Prostate gland (tissue), 2 donors: ENCODE measurements around the gene SGCD. TPM values are rescaled to one million over a fixed set of nuclear protein-coding genes. Genes with fewer than 3 reads are reported as not detected.

Experiments
- DNase-seq: peaks from one replicate; pipeline ENCODE4 v3.0.0-alpha.2; 2019; ENCODE audit warnings: low spot score
- H3K27ac ChIP-seq, 2 donors: fragments of 200-600 bp; sonication (generic); 2 replicates each; pipeline ENCODE4 v1.5.1; 2017 to 2019
- H3K27me3 ChIP-seq: fragments of 200-600 bp; sonication (generic); replicated peaks from 2 replicates; pipeline ENCODE4 v1.5.1; 2019; ENCODE audit not compliant: insufficient read depth
- H3K36me3 ChIP-seq, 2 donors: fragments of 200-600 bp; sonication (generic); 1 replicate in 1 of 2; 2 replicates in 1 of 2; pipeline versions ENCODE4 v1.5.1 to v1.8.1; 2017 to 2019
- H3K4me1 ChIP-seq: fragments of 200-600 bp; sonication (generic); replicated peaks from 2 replicates; pipeline ENCODE4 v1.5.1; 2019
- H3K4me3 ChIP-seq, 2 donors: fragments of 200-600 bp; sonication (generic); 2 replicates each; pipeline ENCODE4 v1.5.1; 2017 to 2019
- H3K9me3 ChIP-seq: fragments of 200-600 bp; sonication (generic); 2 replicates; pipeline ENCODE4 v1.5.1; 2017
- POLR2A ChIP-seq: fragments of 450-650 bp; IDR thresholded peaks from one replicate; pipeline ENCODE4 v1.6.1; 2016; ENCODE audit warnings: antibody characterized with exemption, mild to moderate bottlenecking
- POLR2AphosphoS5 ChIP-seq: sonication (generic); formaldehyde crosslinking; IDR thresholded peaks from one replicate; pipeline ENCODE4 v1.6.1; 2017; ENCODE audit warnings: antibody characterized with exemption
- WGBS: methylation state at CpG from one replicate; pipeline ENCODE4 v1.1.5; 2018; 5-methylcytosine and 5-hydroxymethylcytosine counted together
- intact Hi-C: fragments of 100-400 bp; cut with DNase I; formaldehyde crosslinking; loops from one replicate; pipeline ENCODE4 v1.14.2; 2022
- total RNA-seq, 2 donors: library from RNA; depleted of rRNA; stranded (reverse); fragments of >200 nt; gene quantifications; one replicate each; pipeline ENCODE4 v1.1.0, GENCODE V29; 2016
- TF ChIP-seq, protein P1 (sequence below), 4 experiments: fragments of 200-600 bp in 2 of 4; fragments of 450-650 bp in 2 of 4; sonication (generic) in 2 of 4; IDR thresholded peaks; 1 replicate in 3 of 4; 2 replicates in 1 of 4; pipeline ENCODE4 v1.5.1; 2016 to 2019; ENCODE audit warnings: antibody characterized with exemption in 4 of 4, mild to moderate bottlenecking in 2 of 4, moderate library complexity in 2 of 4

SGCD gene
- total RNA-seq, 2 donors from 2014 or later = 3.2 to 3.6 TPM

DNA sequence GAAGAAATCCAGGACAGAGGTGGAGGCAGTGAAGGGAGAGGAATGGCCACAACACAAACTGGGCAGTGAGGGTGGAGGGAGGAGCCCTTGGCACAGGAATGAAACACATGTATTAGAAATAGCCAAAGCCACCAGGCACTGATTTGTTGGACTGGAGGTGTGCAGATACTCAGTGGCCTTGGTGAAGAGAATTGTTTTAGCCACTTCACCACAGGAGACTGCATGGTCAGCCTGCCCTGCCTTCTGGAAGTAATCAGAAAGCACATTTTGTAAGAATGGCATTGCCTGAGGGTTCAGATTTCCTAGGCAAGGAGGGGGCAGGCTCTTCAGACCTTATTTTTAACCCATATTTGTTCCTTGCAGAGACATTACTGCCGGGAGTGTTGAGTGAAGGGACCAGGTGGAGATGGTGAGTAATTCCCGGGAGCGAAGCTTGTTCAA is 2.2 kb downstream of the SGCD start:
- 89% methylated on average over 3 of the region's 3 CpGs for WGBS
- H3K27me3 ChIP-seq = no peaks in the 10 kb centered on the region
- H3K4me1 ChIP-seq = no peaks in the 10 kb centered on the region
- TF ChIP-seq, protein P1, sequence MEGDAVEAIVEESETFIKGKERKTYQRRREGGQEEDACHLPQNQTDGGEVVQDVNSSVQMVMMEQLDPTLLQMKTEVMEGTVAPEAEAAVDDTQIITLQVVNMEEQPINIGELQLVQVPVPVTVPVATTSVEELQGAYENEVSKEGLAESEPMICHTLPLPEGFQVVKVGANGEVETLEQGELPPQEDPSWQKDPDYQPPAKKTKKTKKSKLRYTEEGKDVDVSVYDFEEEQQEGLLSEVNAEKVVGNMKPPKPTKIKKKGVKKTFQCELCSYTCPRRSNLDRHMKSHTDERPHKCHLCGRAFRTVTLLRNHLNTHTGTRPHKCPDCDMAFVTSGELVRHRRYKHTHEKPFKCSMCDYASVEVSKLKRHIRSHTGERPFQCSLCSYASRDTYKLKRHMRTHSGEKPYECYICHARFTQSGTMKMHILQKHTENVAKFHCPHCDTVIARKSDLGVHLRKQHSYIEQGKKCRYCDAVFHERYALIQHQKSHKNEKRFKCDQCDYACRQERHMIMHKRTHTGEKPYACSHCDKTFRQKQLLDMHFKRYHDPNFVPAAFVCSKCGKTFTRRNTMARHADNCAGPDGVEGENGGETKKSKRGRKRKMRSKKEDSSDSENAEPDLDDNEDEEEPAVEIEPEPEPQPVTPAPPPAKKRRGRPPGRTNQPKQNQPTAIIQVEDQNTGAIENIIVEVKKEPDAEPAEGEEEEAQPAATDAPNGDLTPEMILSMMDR (IDR thresholded peaks at IDR 0.05) = no peak
- no peak for TF ChIP-seq POLR2AphosphoS5
- no peak for TF ChIP-seq POLR2A
- intact Hi-C loops = no loop called here
- H3K27ac ChIP-seq = no peak overlapping the region
- no peaks in the 10 kb centered on the region for H3K9me3 ChIP-seq
- H3K4me3 ChIP-seq = no peak overlapping the region
- DNase-seq = no peak
- H3K36me3 ChIP-seq = no peaks in the 10 kb centered on the region

DNA sequence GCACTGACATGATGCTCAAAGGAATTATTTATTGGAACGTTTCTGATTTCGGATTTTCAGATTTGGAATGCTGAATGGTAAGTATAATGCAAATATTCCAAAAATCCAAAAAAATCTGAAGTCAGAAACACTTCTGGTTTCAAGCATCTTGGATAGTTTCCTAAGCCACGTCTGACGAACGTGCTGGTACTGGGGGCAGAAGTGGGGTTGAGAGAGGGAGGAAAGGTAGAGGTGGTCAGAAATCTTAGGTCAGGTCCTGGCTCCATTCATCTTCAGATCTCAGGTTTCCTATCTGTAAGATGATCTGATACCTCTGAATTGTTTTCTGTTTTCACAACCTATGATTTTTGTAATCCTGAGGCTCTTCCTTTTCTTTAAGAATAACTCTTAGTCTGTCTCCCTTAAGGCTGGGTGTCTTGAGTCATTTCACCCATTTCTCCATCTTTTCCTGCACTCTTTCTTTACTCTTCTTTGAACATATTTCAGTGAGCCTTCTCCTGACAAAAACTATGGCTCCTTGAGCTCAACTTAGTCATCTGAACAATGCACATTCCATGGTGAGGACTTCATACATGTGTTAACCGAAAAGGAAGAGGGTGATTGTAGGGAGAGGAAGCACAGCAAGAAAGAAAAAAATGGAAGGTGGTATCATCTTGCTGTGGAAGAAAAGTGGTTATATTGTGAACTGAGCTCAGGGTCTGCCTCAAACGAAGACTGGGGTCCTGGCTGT is 3.3 kb downstream of the SGCD start:
- no peak for TF ChIP-seq POLR2AphosphoS5
- TF ChIP-seq POLR2A = no peak
- TF ChIP-seq, protein P1 (IDR thresholded peaks at IDR 0.05) = no peak
- H3K4me1 ChIP-seq = no peaks in the 10 kb centered on the region
- no peak overlapping the region for H3K27ac ChIP-seq
- no peaks in the 10 kb centered on the region for H3K9me3 ChIP-seq
- H3K36me3 ChIP-seq = no peaks in the 10 kb centered on the region
- no peak for DNase-seq
- intact Hi-C loops = no loop called here
- H3K4me3 ChIP-seq = no peak overlapping the region
- no peaks in the 10 kb centered on the region for H3K27me3 ChIP-seq
- 89% methylated on average over 7 of the region's 7 CpGs for WGBS

DNA sequence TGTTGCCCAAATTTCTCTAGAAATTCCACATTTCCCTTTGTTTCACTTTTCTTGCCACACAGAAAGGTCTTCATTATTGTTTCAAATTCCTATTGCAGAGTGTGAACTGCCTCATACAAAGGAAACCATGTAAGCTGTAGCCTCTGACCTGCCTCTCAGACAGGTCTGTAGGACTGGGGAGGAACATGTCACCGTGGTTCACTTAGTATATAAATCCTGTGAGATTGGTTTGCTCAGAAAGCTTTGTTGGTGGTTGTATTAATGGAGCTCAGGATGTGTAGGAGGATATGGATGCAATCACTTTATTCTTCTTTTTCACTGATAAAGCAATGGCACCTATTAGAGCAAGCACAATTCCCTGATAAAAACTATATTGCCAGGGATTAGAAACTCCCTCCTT is 4.2 kb downstream of the SGCD start:
- no peaks in the 10 kb centered on the region for H3K36me3 ChIP-seq
- H3K27ac ChIP-seq = no peak overlapping the region
- no peaks in the 10 kb centered on the region for H3K9me3 ChIP-seq
- TF ChIP-seq, protein P1 (IDR thresholded peaks at IDR 0.05) = no peak
- TF ChIP-seq POLR2AphosphoS5 = no peak
- TF ChIP-seq POLR2A = no peak
- H3K4me3 ChIP-seq = no peak overlapping the region
- H3K27me3 ChIP-seq = no peaks in the 10 kb centered on the region
- no peak for DNase-seq
- WGBS = 47% methylated on average over 1 of the region's 1 CpG
- intact Hi-C loops = no loop called here
- H3K4me1 ChIP-seq = no peaks in the 10 kb centered on the region

DNA sequence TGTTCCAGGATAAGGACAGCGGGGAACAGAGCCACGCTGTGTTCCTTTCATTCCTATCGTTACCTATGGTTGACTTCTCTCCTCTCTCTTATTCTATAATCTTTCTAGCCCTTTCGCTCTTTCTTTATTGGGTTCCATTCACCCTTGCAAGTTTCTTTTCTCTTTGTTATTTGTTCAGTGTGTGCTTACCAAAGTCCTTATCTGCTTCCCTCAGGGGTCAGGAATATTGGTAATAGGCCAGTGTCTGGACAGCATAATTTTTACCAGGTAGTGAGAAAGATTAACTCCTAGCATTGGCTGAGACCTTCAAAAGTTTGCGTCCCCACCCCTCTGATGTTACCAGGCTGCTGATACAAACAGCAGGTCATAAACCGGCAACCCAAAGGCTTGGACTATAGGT is 4.9 kb downstream of the SGCD start:
- intact Hi-C loops = no loop called here
- no peaks in the 10 kb centered on the region for H3K27me3 ChIP-seq
- no peak overlapping the region for H3K4me3 ChIP-seq
- 83% methylated on average over 6 of the region's 6 CpGs for WGBS
- H3K36me3 ChIP-seq = no peaks in the 10 kb centered on the region
- no peak overlapping the region for H3K27ac ChIP-seq
- TF ChIP-seq POLR2AphosphoS5 (no peak), POLR2A (no peak)
- TF ChIP-seq, protein P1 (IDR thresholded peaks at IDR 0.05) = no peak
- H3K9me3 ChIP-seq = no peaks in the 10 kb centered on the region
- DNase-seq = no peak
- no peaks in the 10 kb centered on the region for H3K4me1 ChIP-seq

DNA sequence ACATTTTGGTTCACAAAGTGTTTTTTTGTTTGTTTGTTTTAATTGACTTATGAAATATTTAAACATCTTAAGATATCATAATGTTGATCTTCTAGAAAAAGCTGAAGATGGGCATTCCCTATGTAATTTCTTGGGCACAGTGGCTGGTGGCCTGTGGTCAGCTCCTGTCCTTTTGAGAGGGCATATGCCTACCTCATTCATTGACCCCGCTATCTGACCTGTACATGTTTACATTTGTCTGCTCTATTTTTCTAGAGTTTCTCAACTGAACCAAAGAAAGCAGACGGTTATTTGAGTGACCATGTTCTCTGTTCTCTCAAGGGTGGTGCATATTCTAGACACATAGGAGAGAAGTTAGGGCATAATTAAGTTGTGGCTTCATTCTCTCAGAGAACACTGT is 5.3 kb downstream of the SGCD start:
- intact Hi-C loops = no loop called here
- Histone ChIP-seq H3K4me1 (no peaks in the 10 kb centered on the region), H3K36me3 (no peaks in the 10 kb centered on the region), H3K27ac (no peak overlapping the region), H3K27me3 (no peaks in the 10 kb centered on the region), H3K9me3 (no peaks in the 10 kb centered on the region), H3K4me3 (no peak overlapping the region)
- TF ChIP-seq, protein P1 (IDR thresholded peaks at IDR 0.05) = no peak
- no peak for TF ChIP-seq POLR2AphosphoS5
- TF ChIP-seq POLR2A = no peak
- no peak for DNase-seq
- WGBS = 39% methylated on average over 2 of the region's 2 CpGs
